Lung (tissue), 12 donors: ENCODE data around the gene GIGYF2. TPM values are rescaled to one million over a fixed set of nuclear protein-coding genes. Genes with fewer than 3 reads are reported as not detected.
"Not testable (repeated sequence)": the region's sequence is repeated elsewhere in the genome, so short reads cannot be mapped to it uniquely, and the experiment has no call there.

ENCODE experiments used
- ATAC-seq: fragments of 200-7000 bp; cut with Tn5 transposase; one replicate; pipeline ENCODE4 v1.9.1; 2020; ENCODE audit warnings: moderate number of reproducible peaks; ENCODE audit not compliant: insufficient read depth, low FRiP score
- DNase-seq, 3 donors: peaks; one replicate each; pipeline ENCODE4 v3.0.0-alpha.2; 2013 to 2017
- H3K27ac ChIP-seq, 2 donors: one replicate each; pipeline ENCODE4 v1.5.1; 2013; ENCODE audit warnings: mild to moderate bottlenecking in 2 of 2, moderate library complexity in 2 of 2, control low read depth in 1 of 2, inconsistent platforms in 1 of 2, low read depth in 1 of 2, low read length in 1 of 2
- H3K27me3 ChIP-seq, 3 donors: one replicate each; pipeline ENCODE4 v1.5.1; 2013; ENCODE audit warnings: low read length in 2 of 3; ENCODE audit not compliant: control insufficient read depth in 3 of 3, insufficient read depth in 3 of 3
- H3K36me3 ChIP-seq, 4 donors: one replicate each; pipeline ENCODE4 v1.5.1; 2013; ENCODE audit warnings: low read length in 4 of 4, mild to moderate bottlenecking in 1 of 4, moderate library complexity in 1 of 4; ENCODE audit not compliant: control insufficient read depth in 4 of 4, insufficient read depth in 4 of 4
- H3K4me1 ChIP-seq, 5 donors: one replicate each; pipeline ENCODE4 v1.5.1; 2013; ENCODE audit warnings: low read length in 5 of 5, mild to moderate bottlenecking in 2 of 5, moderate library complexity in 1 of 5; ENCODE audit not compliant: control insufficient read depth in 5 of 5, insufficient read depth in 5 of 5
- H3K4me3 ChIP-seq: one replicate; pipeline ENCODE4 v1.5.1; 2013; ENCODE audit warnings: mild to moderate bottlenecking, control low read depth, moderate library complexity
- H3K9ac ChIP-seq, 2 donors: one replicate each; pipeline ENCODE4 v1.5.1; 2013; ENCODE audit warnings: low read length in 2 of 2, control low read depth in 1 of 2; ENCODE audit not compliant: insufficient read depth in 1 of 2
- H3K9me3 ChIP-seq, 4 donors: one replicate each; pipeline ENCODE4 v1.5.1; 2013; ENCODE audit warnings: low read length in 3 of 4, mild to moderate bottlenecking in 1 of 4, moderate library complexity in 1 of 4; ENCODE audit not compliant: control insufficient read depth in 4 of 4, insufficient read depth in 3 of 4
- CTCF ChIP-seq: IDR thresholded peaks from 2 replicates; pipeline ENCODE4 v1.5.1; 2012; ENCODE audit warnings: mild to moderate bottlenecking; ENCODE audit errors: control extremely low read depth, extremely low read depth
- WGBS, 2 donors: extraction: QIAGEN DNeasy Blood & Tissue Kit; methylation state at CpG; one replicate each; pipeline ENCODE4 v1.1.7; 2013; 5-methylcytosine and 5-hydroxymethylcytosine counted together
- polyA plus RNA-seq, 2 donors: library from polyadenylated mRNA; stranded (reverse); fragments of 200-250 nt; gene quantifications; one replicate each; pipeline ENCODE4 v1.2.1, GENCODE V29; 2013
- total RNA-seq, 2 donors: library from RNA; depleted of rRNA in 1 of 2; stranded (reverse); fragments of >200 nt in 1 of 2; gene quantifications; one replicate each; pipeline ENCODE4 v1.2.1, GENCODE V29; 2014 to 2021
- donor health status: control.
- donor health status: control.
- donor health status: Bipolar disorder and iron deficiency.
- donor health status: healthy.
- donor health status: DM: yes; HTN: yes; CAD: no.

GIGYF2 gene
- total and polyA plus RNA-seq, 4 donors: 15.9 to 145 (median 37.3) TPM

GRCh38 chr2:232714969-232715368 is 17.8 kb downstream of the GIGYF2 start:
- Histone ChIP-seq H3K27me3 (no peaks in the 10 kb centered on the region), H3K4me1 (peaks cover 0 to 10% (median 0%) of the 10 kb centered on the region in 5 donors), H3K27ac (no peak overlapping the region), H3K9ac (no peak overlapping the region), H3K9me3 (peaks cover 0 to 10% (median 0%) of the 10 kb centered on the region in 4 donors), H3K4me3 (no peak overlapping the region), H3K36me3 (peaks cover 3 to 28% (median 20%) of the 10 kb centered on the region in 4 donors)
- TF ChIP-seq CTCF: no peak
- no peak for DNase-seq
- no peak for ATAC-seq
- 88 to 96% methylated on average over 3 of the region's 3 CpGs for WGBS, 2 donors

DNA sequence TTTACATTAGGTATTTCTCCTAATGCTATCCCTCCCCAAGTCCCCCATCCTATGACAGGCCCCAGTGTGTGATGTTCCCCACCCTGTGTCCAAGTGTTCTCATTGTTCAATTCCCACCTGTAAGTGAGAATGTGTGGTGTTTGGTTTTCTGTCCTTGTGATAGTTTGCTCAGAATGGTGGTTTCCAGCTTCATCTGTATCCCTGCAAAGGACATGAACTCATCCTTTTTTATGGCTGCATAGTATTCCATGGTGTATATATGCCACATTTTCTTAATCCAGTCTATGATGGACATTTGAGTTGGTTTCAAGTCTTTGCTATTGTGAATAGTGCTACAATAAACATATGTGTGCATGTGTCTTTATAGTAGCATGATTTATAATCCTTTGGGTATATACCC is 22.9 kb downstream of the GIGYF2 start:
- not testable (repeated sequence) for H3K9ac ChIP-seq, H3K27ac ChIP-seq, DNase-seq, H3K4me3 ChIP-seq, H3K27me3 ChIP-seq, ATAC-seq, H3K9me3 ChIP-seq
- H3K36me3 ChIP-seq: peaks cover 5 to 24% (median 7%) of the 10 kb centered on the region in 4 donors
- H3K4me1 ChIP-seq: peaks cover 0 to 18% (median 0%) of the 10 kb centered on the region in 5 donors

DNA sequence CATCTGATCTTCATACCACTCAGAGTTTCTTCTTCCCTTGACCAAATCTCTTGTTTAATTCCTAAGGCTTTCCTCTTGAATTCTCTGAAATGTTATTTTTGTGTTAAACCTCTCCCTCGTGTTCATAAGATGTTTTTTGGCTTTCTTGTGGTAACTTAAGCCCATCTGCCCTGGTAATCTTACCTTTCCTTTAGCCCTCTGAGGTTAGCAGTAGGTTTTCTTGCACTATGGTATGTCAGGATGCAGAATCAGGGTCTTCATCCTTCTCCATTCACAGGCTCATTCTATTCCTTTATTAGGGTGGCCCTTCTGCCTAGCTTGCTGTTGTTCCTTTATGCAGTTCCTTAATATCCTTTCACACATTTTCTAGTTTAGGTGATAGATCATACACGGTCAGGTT is 24.1 kb downstream of the GIGYF2 start:
- 81 to 86% methylated on average over 2 of the region's 2 CpGs for WGBS, 2 donors
- ATAC-seq (no peak), DNase-seq (no peak)
- Histone ChIP-seq H3K9ac (no peak overlapping the region), H3K4me1 (peaks cover 0 to 18% (median 0%) of the 10 kb centered on the region in 5 donors), H3K4me3 (no peak overlapping the region), H3K9me3 (peaks cover 0 to 2% (median 0%) of the 10 kb centered on the region in 4 donors), H3K27me3 (no peaks in the 10 kb centered on the region), H3K36me3 (peaks cover 8 to 29% (median 13%) of the 10 kb centered on the region in 4 donors), H3K27ac (no peak overlapping the region)
- no peak for TF ChIP-seq CTCF

DNA sequence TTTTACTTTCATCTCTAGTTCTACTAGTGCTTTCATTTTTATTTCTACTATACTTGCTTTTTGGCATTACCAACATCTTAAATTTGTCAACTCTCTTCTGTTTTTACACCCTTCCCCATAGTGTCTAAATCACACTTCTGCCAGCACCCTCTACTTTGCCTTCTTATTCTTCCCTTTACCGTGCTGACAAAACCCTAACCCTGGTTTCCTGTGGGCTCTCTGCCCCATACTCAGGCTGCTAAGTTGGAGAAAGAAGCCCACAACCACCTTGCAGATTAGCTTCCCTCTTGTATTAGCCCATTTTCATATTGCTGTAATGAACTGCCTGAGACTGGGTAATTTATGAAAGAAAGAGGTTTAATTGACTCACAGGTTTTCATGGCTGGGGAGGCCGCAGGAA is 24.8 kb downstream of the GIGYF2 start:
- peaks cover 0 to 18% (median 0%) of the 10 kb centered on the region in 5 donors for H3K4me1 ChIP-seq
- ATAC-seq (no peak), DNase-seq (no peak)
- H3K27ac ChIP-seq: no peak overlapping the region
- no peak overlapping the region for H3K9ac ChIP-seq
- no peak for TF ChIP-seq CTCF
- no peak overlapping the region for H3K4me3 ChIP-seq
- no peaks in the 10 kb centered on the region for H3K27me3 ChIP-seq
- peaks cover 8 to 29% (median 12%) of the 10 kb centered on the region in 4 donors for H3K36me3 ChIP-seq
- peaks cover 0 to 2% (median 0%) of the 10 kb centered on the region in 4 donors for H3K9me3 ChIP-seq
- 45 to 67% methylated on average over 2 of the region's 2 CpGs for WGBS, 2 donors
